Measurements from ENCODE around the gene ME3. TPM values are rescaled to one million over a fixed set of nuclear protein-coding genes. Genes with fewer than 3 reads are reported as not detected.
"Not testable (repeated sequence)": the region's sequence is repeated elsewhere in the genome, so short reads cannot be mapped to it uniquely, and the experiment has no call there.

The ME3 gene
- total and polyA plus RNA-seq, 2 donors (not counting 1 experiment from before 2014, with no cell fraction given), result 8.8 to 50.7 TPM

DNA sequence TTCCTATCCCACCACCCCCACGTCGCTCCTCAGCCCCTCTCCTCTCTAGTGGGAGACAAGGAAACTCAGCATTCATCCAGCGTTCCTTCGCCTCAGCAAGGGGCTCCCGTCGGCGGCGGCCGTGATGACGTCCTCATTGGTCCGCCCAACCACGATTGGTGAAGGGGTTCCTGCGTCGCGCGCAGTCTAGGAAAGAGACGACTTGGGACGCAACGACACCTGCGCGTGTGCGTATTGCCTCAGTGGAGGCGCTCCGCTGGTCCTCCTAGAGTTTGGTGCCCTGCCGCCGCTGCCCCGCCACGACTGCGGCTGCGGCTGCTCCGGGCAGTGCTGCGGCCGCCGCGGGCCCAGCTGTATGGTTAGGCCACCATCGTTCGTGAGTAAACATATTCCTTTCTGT lies 241.2 kb downstream of the ME3 start:
- no peaks in the 10 kb centered on the region for H3K27me3 ChIP-seq (ENCODE audit: control insufficient read depth, insufficient read depth, low read length)
- no peaks in the 10 kb centered on the region for H3K36me3 ChIP-seq (ENCODE audit: control insufficient read depth, insufficient read depth, low read length)
- no peaks in the 10 kb centered on the region for H4K20me1 ChIP-seq (ENCODE audit: control insufficient read depth, extremely low read depth, insufficient read depth, low read length)
- H3K4me2 ChIP-seq (ENCODE audit: extremely low read depth, insufficient read depth, low read length), result no peak overlapping the region
- H3K9me3 ChIP-seq (ENCODE audit: control insufficient read depth, insufficient read depth, low read depth, low read length), result no peaks in the 10 kb centered on the region
- TF ChIP-seq EZH2 (IDR thresholded peaks at IDR 0.05; ENCODE audit: low read length, missing control alignments), result no peak
- TF ChIP-seq, protein P1, sequence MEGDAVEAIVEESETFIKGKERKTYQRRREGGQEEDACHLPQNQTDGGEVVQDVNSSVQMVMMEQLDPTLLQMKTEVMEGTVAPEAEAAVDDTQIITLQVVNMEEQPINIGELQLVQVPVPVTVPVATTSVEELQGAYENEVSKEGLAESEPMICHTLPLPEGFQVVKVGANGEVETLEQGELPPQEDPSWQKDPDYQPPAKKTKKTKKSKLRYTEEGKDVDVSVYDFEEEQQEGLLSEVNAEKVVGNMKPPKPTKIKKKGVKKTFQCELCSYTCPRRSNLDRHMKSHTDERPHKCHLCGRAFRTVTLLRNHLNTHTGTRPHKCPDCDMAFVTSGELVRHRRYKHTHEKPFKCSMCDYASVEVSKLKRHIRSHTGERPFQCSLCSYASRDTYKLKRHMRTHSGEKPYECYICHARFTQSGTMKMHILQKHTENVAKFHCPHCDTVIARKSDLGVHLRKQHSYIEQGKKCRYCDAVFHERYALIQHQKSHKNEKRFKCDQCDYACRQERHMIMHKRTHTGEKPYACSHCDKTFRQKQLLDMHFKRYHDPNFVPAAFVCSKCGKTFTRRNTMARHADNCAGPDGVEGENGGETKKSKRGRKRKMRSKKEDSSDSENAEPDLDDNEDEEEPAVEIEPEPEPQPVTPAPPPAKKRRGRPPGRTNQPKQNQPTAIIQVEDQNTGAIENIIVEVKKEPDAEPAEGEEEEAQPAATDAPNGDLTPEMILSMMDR (conservative IDR thresholded peaks at IDR 0.05 in 1 of 2, IDR thresholded peaks at IDR 0.05 in 1 of 2; ENCODE audit: low read depth in 1 of 2, low read length in 2 of 2), result no peak
- no peaks in the 10 kb centered on the region for H3K4me1 ChIP-seq (ENCODE audit: control insufficient read depth, extremely low read depth, insufficient read depth, low read length)
- no peak overlapping the region for H3K4me3 ChIP-seq (replicated peaks in 1 of 4; ENCODE audit: control extremely low read depth in 1 of 4, insufficient read depth in 1 of 4, low read depth in 3 of 4, low read length in 4 of 4)
- no peak overlapping the region for H2AFZ ChIP-seq (ENCODE audit: low read length)
- no peak for DNase-seq (ENCODE audit: low read depth in 2 of 2)
- no peaks in the 10 kb centered on the region for H3K79me2 ChIP-seq (ENCODE audit: control insufficient read depth, insufficient read depth, low read length)
- H3K9ac ChIP-seq (ENCODE audit: insufficient read depth, low read length), result no peak overlapping the region
- no peak overlapping the region for H3K27ac ChIP-seq (ENCODE audit: insufficient read depth, low read length)

DNA sequence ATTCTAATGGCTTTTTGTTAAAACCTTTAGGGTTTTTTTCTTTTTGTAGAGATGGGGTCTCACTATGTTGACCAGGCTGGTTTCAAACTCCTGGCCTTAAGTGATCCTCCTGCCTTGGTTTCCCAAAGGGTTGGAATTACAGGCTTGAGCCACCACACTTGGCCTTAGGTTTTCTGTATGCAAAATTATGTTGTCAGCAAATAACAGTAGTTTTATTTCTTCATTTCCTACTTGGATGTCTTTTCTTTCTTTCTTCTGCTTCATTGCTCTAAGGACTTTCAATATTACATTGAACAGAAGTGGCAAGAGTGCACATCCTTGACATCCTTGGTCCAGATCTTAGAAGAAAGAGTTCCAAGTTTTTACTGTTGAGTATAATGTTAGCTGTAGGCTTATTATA lies 245.0 kb downstream of the ME3 start:
- no peaks in the 10 kb centered on the region for H3K79me2 ChIP-seq (ENCODE audit: control insufficient read depth, insufficient read depth, low read length)
- no peaks in the 10 kb centered on the region for H3K4me1 ChIP-seq (ENCODE audit: control insufficient read depth, extremely low read depth, insufficient read depth, low read length)
- H4K20me1 ChIP-seq (ENCODE audit: control insufficient read depth, extremely low read depth, insufficient read depth, low read length), result no peaks in the 10 kb centered on the region
- TF ChIP-seq, protein P1 (conservative IDR thresholded peaks at IDR 0.05 in 1 of 2, IDR thresholded peaks at IDR 0.05 in 1 of 2; ENCODE audit: low read depth in 1 of 2, low read length in 2 of 2), result no peak
- TF ChIP-seq EZH2 (IDR thresholded peaks at IDR 0.05; ENCODE audit: low read length, missing control alignments), result no peak
- H3K36me3 ChIP-seq (ENCODE audit: control insufficient read depth, insufficient read depth, low read length), result no peaks in the 10 kb centered on the region
- H2AFZ ChIP-seq (ENCODE audit: low read length), result no peak overlapping the region
- no peak overlapping the region for H3K9ac ChIP-seq (ENCODE audit: insufficient read depth, low read length)
- no peak overlapping the region for H3K4me2 ChIP-seq (ENCODE audit: extremely low read depth, insufficient read depth, low read length)
- H3K9me3 ChIP-seq (ENCODE audit: control insufficient read depth, insufficient read depth, low read depth, low read length), result no peaks in the 10 kb centered on the region
- no peak for DNase-seq (ENCODE audit: low read depth in 2 of 2)
- no peaks in the 10 kb centered on the region for H3K27me3 ChIP-seq (ENCODE audit: control insufficient read depth, insufficient read depth, low read length)
- H3K27ac ChIP-seq (ENCODE audit: insufficient read depth, low read length), result no peak overlapping the region
- no peak overlapping the region for H3K4me3 ChIP-seq (replicated peaks in 1 of 4; ENCODE audit: control extremely low read depth in 1 of 4, insufficient read depth in 1 of 4, low read depth in 3 of 4, low read length in 4 of 4)

DNA sequence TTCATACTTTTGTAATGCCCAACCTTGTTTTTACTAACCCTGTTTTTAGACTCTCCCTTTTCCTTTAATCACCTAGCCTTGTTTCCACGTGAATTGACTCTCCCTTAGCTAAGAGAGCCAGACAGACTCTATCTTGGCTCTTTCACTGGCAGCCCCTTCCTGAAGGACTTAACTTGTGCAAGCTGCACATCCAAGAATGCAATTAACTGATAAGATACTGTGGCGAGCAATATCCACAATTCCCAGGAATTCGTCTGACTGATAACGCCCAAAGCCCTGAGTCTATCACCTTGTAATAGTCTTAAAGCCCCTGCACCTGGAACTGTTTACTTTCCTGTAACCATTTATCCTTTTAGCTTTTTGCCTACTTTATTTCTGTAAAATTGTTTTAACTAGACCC lies 248.9 kb downstream of the ME3 start:
- not testable (repeated sequence) for H2AFZ ChIP-seq (ENCODE audit: low read length); H4K20me1 ChIP-seq (ENCODE audit: control insufficient read depth, extremely low read depth, insufficient read depth, low read length); H3K4me2 ChIP-seq (ENCODE audit: extremely low read depth, insufficient read depth, low read length); H3K27ac ChIP-seq (ENCODE audit: insufficient read depth, low read length); H3K4me1 ChIP-seq (ENCODE audit: control insufficient read depth, extremely low read depth, insufficient read depth, low read length); H3K79me2 ChIP-seq (ENCODE audit: control insufficient read depth, insufficient read depth, low read length); H3K27me3 ChIP-seq (ENCODE audit: control insufficient read depth, insufficient read depth, low read length); H3K36me3 ChIP-seq (ENCODE audit: control insufficient read depth, insufficient read depth, low read length); H3K9ac ChIP-seq (ENCODE audit: insufficient read depth, low read length); DNase-seq (ENCODE audit: low read depth in 2 of 2); H3K9me3 ChIP-seq (ENCODE audit: control insufficient read depth, insufficient read depth, low read depth, low read length); H3K4me3 ChIP-seq (replicated peaks in 1 of 4; ENCODE audit: control extremely low read depth in 1 of 4, insufficient read depth in 1 of 4, low read depth in 3 of 4, low read length in 4 of 4)

Data from fibroblast of lung (primary cell).